Fibroblast of skin of back (primary cell): ENCODE results near the gene TET3.

Experiments
- DNase-seq: peaks from one replicate; pipeline ENCODE4 v3.0.0-alpha.2; 2013

Gene TET3

GRCh38 chr2:74007121-74007520 is 22.4 kb downstream of the TET3 start:
- peak; percentile 64 for DNase-seq

GRCh38 chr2:74007711-74008110 is 23.0 kb downstream of the TET3 start:
- DNase-seq, result no peak

GRCh38 chr2:74008761-74009395 is 24.2 kb downstream of the TET3 start:
- no peak for DNase-seq

- no peak for DNase-seq
Measured at GRCh38 chr2:74009577-74009976, 24.9 kb downstream of the TET3 start.

- DNase-seq, result no peak
Measured at GRCh38 chr2:74010087-74010541, 25.4 kb downstream of the TET3 start.

- DNase-seq, result no peak
Measured at GRCh38 chr2:74011246-74011645, 26.5 kb downstream of the TET3 start.

- DNase-seq, result no peak
Measured at GRCh38 chr2:74014813-74015212, 30.1 kb downstream of the TET3 start.

- no peak for DNase-seq
Measured at GRCh38 chr2:74017223-74017622, 32.5 kb downstream of the TET3 start.

GRCh38 chr2:74019516-74019915 is 34.8 kb downstream of the TET3 start:
- DNase-seq, result no peak

GRCh38 chr2:74020702-74021406 is 36.1 kb downstream of the TET3 start:
- no peak for DNase-seq

- DNase-seq, result no peak
Measured at GRCh38 chr2:74021407-74021755, 36.7 kb downstream of the TET3 start.

GRCh38 chr2:74024216-74024615 is 39.5 kb downstream of the TET3 start:
- no peak for DNase-seq

- DNase-seq, result no peak
Measured at GRCh38 chr2:74025971-74026612, 41.4 kb downstream of the TET3 start.

- DNase-seq, result no peak
Measured at GRCh38 chr2:74026687-74027241, 42.1 kb downstream of the TET3 start.

- no peak for DNase-seq
Measured at GRCh38 chr2:74027496-74027895, 42.8 kb downstream of the TET3 start.

GRCh38 chr2:74028290-74028689 is 43.6 kb downstream of the TET3 start:
- DNase-seq, result no peak

- DNase-seq, result no peak
Measured at GRCh38 chr2:74028741-74029140, 44.0 kb downstream of the TET3 start.

- DNase-seq, result no peak
Measured at GRCh38 chr2:74029714-74030397, 45.1 kb downstream of the TET3 start.

- DNase-seq, result no peak
Measured at GRCh38 chr2:74031221-74031620, 46.5 kb downstream of the TET3 start.

- DNase-seq, result no peak
Measured at GRCh38 chr2:74031959-74032287, 47.2 kb downstream of the TET3 start.

GRCh38 chr2:74033375-74033774 is 48.7 kb downstream of the TET3 start:
- no peak for DNase-seq
